HEK293T (cell line): ENCODE data around the gene GPR55.

Experiments
- CTCF ChIA-PET: fragments of 350-600 bp; formaldehyde crosslinking; extraction: SDS; loops from one replicate; lab custom pipeline; 2021; ENCODE audit warnings: antibody characterized with exemption, inconsistent platforms; lab: Yijun Ruan, JAX
- POLR2A ChIA-PET: fragments of 350-600 bp; formaldehyde crosslinking; extraction: SDS; loops from one replicate; lab custom pipeline; 2020; ENCODE audit warnings: antibody characterized with exemption, inconsistent platforms; lab: Yijun Ruan, JAX
- DNase-seq: peaks from one replicate; pipeline ENCODE4 v3.0.0; 2012; ENCODE audit warnings: mixed read lengths; ENCODE audit errors: extremely low spot score
- ARNT ChIP-seq: fragments of 450-650 bp; IDR thresholded peaks from 2 replicates; pipeline ENCODE4 v1.6.1; 2017; ENCODE audit warnings: mild to moderate bottlenecking
- BHLHE40 ChIP-seq: fragments of 450-650 bp; IDR thresholded peaks from 2 replicates; pipeline ENCODE4 v1.6.1; 2016; ENCODE audit warnings: mild to moderate bottlenecking, moderate library complexity, borderline replicate concordance
- CTBP1 ChIP-seq: fragments of 450-650 bp; IDR thresholded peaks from 2 replicates; pipeline ENCODE4 v1.6.1; 2016; ENCODE audit warnings: borderline replicate concordance
- ELF4 ChIP-seq: fragments of 450-650 bp; IDR thresholded peaks from 2 replicates; pipeline ENCODE4 v1.6.1; 2017; ENCODE audit warnings: antibody characterized with exemption
- FOXA1 ChIP-seq: fragments of 450-650 bp; IDR thresholded peaks from 2 replicates; pipeline ENCODE4 v1.6.1; 2016; ENCODE audit warnings: mild to moderate bottlenecking
- FOXK2 ChIP-seq: fragments of 450-650 bp; IDR thresholded peaks from 2 replicates; pipeline ENCODE4 v1.6.1; 2016; ENCODE audit warnings: mild to moderate bottlenecking
- FOXM1 ChIP-seq: fragments of 450-650 bp; IDR thresholded peaks from 2 replicates; pipeline ENCODE4 v1.6.1; 2017; ENCODE audit warnings: mild to moderate bottlenecking, borderline replicate concordance
- HDGF ChIP-seq: fragments of 450-650 bp; IDR thresholded peaks from 2 replicates; pipeline ENCODE4 v1.6.1; 2017; ENCODE audit warnings: antibody characterized with exemption, borderline replicate concordance
- L3MBTL2 ChIP-seq: fragments of 450-650 bp; conservative IDR thresholded peaks from 2 replicates; pipeline ENCODE4 v1.6.1; 2016; ENCODE audit warnings: mild to moderate bottlenecking
- LEF1 ChIP-seq: fragments of 450-650 bp; IDR thresholded peaks from 2 replicates; pipeline ENCODE4 v1.6.1; 2017; ENCODE audit warnings: mild to moderate bottlenecking, borderline replicate concordance
- NFRKB ChIP-seq: fragments of 450-650 bp; IDR thresholded peaks from 2 replicates; pipeline ENCODE4 v1.6.1; 2016; ENCODE audit warnings: mild to moderate bottlenecking, moderate library complexity
- SP1 ChIP-seq: fragments of 450-650 bp; IDR thresholded peaks from 2 replicates; pipeline ENCODE4 v1.6.1; 2017
- SUZ12 ChIP-seq: fragments of 450-650 bp; IDR thresholded peaks from 2 replicates; pipeline ENCODE4 v1.6.1; 2016; ENCODE audit warnings: mild to moderate bottlenecking
- TARDBP ChIP-seq: fragments of 450-650 bp; IDR thresholded peaks from 2 replicates; pipeline ENCODE4 v1.6.1; 2016
- ZNF384 ChIP-seq: fragments of 450-650 bp; IDR thresholded peaks from 2 replicates; pipeline ENCODE4 v1.6.1; 2016
- TF ChIP-seq, protein P1 (sequence below): fragments of 450-650 bp; IDR thresholded peaks from 2 replicates; pipeline ENCODE4 v1.6.1; 2016

GPR55 gene

DNA sequence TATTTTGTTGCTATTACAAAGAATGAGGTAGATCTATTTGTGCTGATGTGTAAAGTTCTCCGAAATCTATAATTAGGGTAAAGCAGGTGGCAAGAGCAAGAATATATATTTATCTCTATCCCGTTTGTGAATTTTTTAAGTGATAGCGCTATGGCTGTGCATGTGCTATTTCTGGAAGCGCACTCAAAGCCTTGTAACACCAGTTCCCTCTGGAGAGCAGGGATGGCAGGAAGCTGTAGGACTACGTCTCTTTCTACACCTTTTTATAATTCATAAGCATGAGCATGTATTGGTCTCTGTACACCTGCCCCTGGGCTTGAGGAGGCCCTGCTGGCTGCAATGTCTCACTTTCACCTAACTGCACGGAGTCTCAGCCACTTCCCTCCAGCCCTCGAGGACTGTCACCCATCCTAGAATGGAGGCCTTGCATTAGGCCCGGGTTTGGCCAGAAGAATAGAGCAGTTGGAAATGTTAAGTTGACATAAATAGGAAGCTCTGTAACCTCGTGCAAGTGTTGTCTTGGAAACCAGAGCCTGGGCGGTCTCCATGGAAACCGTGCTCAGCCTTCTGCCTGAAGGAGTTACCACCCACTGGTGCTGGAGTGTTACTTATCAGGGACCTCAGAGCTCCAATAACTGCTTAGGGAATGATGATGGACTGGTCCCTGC is 39.4 kb downstream of the GPR55 start:
- POLR2A ChIA-PET: no interaction called here
- CTCF ChIA-PET: no interaction called here
- TF ChIP-seq, protein P1, sequence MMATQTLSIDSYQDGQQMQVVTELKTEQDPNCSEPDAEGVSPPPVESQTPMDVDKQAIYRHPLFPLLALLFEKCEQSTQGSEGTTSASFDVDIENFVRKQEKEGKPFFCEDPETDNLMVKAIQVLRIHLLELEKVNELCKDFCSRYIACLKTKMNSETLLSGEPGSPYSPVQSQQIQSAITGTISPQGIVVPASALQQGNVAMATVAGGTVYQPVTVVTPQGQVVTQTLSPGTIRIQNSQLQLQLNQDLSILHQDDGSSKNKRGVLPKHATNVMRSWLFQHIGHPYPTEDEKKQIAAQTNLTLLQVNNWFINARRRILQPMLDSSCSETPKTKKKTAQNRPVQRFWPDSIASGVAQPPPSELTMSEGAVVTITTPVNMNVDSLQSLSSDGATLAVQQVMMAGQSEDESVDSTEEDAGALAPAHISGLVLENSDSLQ: peak; percentile 18; the same call in 1 of the 2 replicates
- TF ChIP-seq BHLHE40: no peak
- peak; percentile 39 for DNase-seq

DNA sequence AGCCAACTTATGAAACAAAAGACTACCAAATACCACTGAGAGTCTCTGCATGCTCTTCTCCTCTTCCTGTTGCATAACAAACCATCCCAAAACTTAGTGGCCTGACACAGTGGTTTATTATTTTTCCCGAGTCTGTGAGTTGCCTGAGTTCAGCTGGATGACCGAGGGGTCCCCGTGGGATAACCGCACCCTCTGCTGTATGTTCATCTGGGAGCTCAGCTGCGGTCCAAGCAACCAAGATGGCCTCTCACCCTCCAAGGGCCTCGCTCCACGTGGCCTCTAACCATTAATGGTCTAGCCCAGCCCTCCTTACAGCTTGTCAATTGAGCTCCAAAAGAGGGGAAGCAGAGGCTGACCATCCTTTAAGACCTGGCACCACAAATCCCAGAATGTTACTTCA is 43.2 kb downstream of the GPR55 start:
- ChIA-PET POLR2A (no interaction called here), CTCF (no interaction called here)
- no peak for DNase-seq
- TF ChIP-seq ELF4 (no peak), ARNT (no peak), FOXM1 (no peak)
- TF ChIP-seq, protein P1: no peak

DNA sequence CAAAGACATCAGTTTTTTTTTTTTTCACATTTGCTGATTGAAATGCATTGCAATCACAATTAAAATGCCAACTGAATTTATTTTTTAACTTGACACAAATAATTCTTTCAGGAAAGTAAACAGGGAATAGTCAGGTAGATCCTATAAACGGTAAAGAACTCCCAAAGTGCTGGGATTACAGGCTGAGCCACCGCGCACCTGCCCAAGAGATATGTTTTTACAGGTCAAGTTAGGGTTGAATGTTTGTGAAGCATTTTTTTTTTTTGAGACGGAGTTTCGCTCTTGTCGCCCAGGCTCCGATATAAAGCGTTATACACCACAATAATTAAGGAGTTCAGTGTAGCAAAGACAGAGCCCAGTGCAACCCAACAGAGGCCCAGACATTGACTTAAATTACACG is 45.2 kb downstream of the GPR55 start:
- TF ChIP-seq BHLHE40 (no peak), LEF1 (no peak), TARDBP (no peak), FOXK2 (no peak), ELF4 (no peak), HDGF (no peak), ZNF384 (no peak), CTBP1 (no peak), FOXA1 (no peak), L3MBTL2 (no peak), ARNT (no peak), SUZ12 (no peak)
- TF ChIP-seq, protein P1: no peak
- no peak for DNase-seq
- POLR2A ChIA-PET: no interaction called here
- CTCF ChIA-PET: no interaction called here

- no peak for DNase-seq
- TF ChIP-seq CTBP1: no peak
- no peak for TF ChIP-seq NFRKB
- no peak for TF ChIP-seq ARNT
- no peak for TF ChIP-seq TARDBP
- TF ChIP-seq BHLHE40: no peak
- TF ChIP-seq HDGF: no peak
- no peak for TF ChIP-seq SP1
- no peak for TF ChIP-seq L3MBTL2
- no peak for TF ChIP-seq FOXK2
- no peak for TF ChIP-seq FOXA1
- ChIA-PET POLR2A (interaction anchor here (0.9 kb wide), 1 partner anchor 15 kb away, joined by 3 read pairs; the partner anchor contains the start of gene ITM2C), CTCF (no interaction called here)
These were observed 45.7 kb downstream of the GPR55 start for GRCh38 chr2:230879271-230879882.

GRCh38 chr2:230878599-230879188 is 46.3 kb downstream of the GPR55 start:
- ChIA-PET CTCF (interaction anchor here (0.6 kb wide), 1 partner anchor 54 kb away, joined by 3 read pairs; no protein-coding TSS in a partner anchor), POLR2A (interaction anchor here (0.9 kb wide), 1 partner anchor 14 kb away, joined by 3 read pairs; the partner anchor contains the start of gene ITM2C)
- DNase-seq: no peak
- TF ChIP-seq SP1: no peak
- no peak for TF ChIP-seq FOXK2
- TF ChIP-seq SUZ12: no peak
- no peak for TF ChIP-seq BHLHE40
- TF ChIP-seq FOXM1: no peak
- TF ChIP-seq L3MBTL2: no peak
- no peak for TF ChIP-seq NFRKB
- TF ChIP-seq ARNT: no peak
- no peak for TF ChIP-seq ZNF384
- TF ChIP-seq LEF1: no peak
- no peak for TF ChIP-seq TARDBP
- no peak for TF ChIP-seq FOXA1
- TF ChIP-seq HDGF: no peak
- no peak for TF ChIP-seq ELF4
- TF ChIP-seq, protein P1: no peak
